Stimulated activated CD8-positive, alpha-beta memory T cell treated with anti-CD3 and anti-CD28 coated beads, Interleukin-7, amount 100 ng/mL, for 48 hours (primary cell): ENCODE measurements around the gene PHYHIPL.
"Not testable (repeated sequence)": the region's sequence is repeated elsewhere in the genome, so short reads cannot be mapped to it uniquely, and the experiment has no call there.

Experiments
- DNase-seq, 2 donors: peaks; one replicate each; pipeline ENCODE4 v3.0.0-alpha.2; 2020; ENCODE audit warnings: low read depth in 1 of 2; ENCODE audit errors: extremely low read depth in 1 of 2

The PHYHIPL gene

GRCh38 chr10:59190332-59190731 is 13.9 kb downstream of the PHYHIPL start:
- DNase-seq: no peak

- DNase-seq: no peak
Observed at GRCh38 chr10:59206204-59206720, 29.8 kb downstream of the PHYHIPL start.

- no peak for DNase-seq
Observed at GRCh38 chr10:59212301-59212798, 35.9 kb downstream of the PHYHIPL start.

- no peak for DNase-seq
Observed at GRCh38 chr10:59214160-59214559, 37.7 kb downstream of the PHYHIPL start.

- no peak for DNase-seq
Observed at GRCh38 chr10:59216178-59216869, 39.9 kb downstream of the PHYHIPL start.

GRCh38 chr10:59222788-59223187 is 46.3 kb downstream of the PHYHIPL start:
- no peak for DNase-seq

- DNase-seq: not testable (repeated sequence)
Observed at GRCh38 chr10:59223597-59223996, 47.2 kb downstream of the PHYHIPL start.

- no peak for DNase-seq
Observed at GRCh38 chr10:59225211-59225610, 48.8 kb downstream of the PHYHIPL start.

- no peak for DNase-seq
Observed at GRCh38 chr10:59227136-59227673, 50.8 kb downstream of the PHYHIPL start.

- no peak for DNase-seq
Observed at GRCh38 chr10:59229441-59229840, 53.0 kb downstream of the PHYHIPL start.

- DNase-seq: no peak
Observed at GRCh38 chr10:59234194-59234593, 57.8 kb downstream of the PHYHIPL start.

- DNase-seq: no peak
Observed at GRCh38 chr10:59234816-59235429, 58.5 kb downstream of the PHYHIPL start.

- DNase-seq: no peak
Observed at GRCh38 chr10:59236064-59236697, 59.7 kb downstream of the PHYHIPL start.

- DNase-seq: no peak
Observed at GRCh38 chr10:59237775-59238174, 61.3 kb downstream of the PHYHIPL start.

GRCh38 chr10:59239108-59239507 is 62.7 kb downstream of the PHYHIPL start:
- not testable (repeated sequence) for DNase-seq

- DNase-seq: no peak
Observed at GRCh38 chr10:59240582-59241183, 64.2 kb downstream of the PHYHIPL start.

- DNase-seq: no peak
Observed at GRCh38 chr10:59242057-59242456, 65.6 kb downstream of the PHYHIPL start.

- DNase-seq: no peak
Observed at GRCh38 chr10:59242991-59243390, 66.5 kb downstream of the PHYHIPL start.

- no peak for DNase-seq
Observed at GRCh38 chr10:59243611-59244195, 67.3 kb downstream of the PHYHIPL start.

GRCh38 chr10:59244871-59245270 is 68.4 kb downstream of the PHYHIPL start:
- no peak for DNase-seq

GRCh38 chr10:59245686-59246085 is 69.2 kb downstream of the PHYHIPL start:
- DNase-seq: no peak
